Lung microvascular endothelial cell (primary cell): ENCODE results near the gene ACTN2. TPM values are rescaled to one million over a fixed set of nuclear protein-coding genes. Genes with fewer than 3 reads are reported as not detected.
"Not testable (repeated sequence)": the region's sequence is repeated elsewhere in the genome, so short reads cannot be mapped to it uniquely, and the experiment has no call there.

Experiments used
- DNase-seq, 2 donors: peaks; one replicate each; pipeline versions ENCODE4 v3.0.0 to v3.0.0-alpha.2; 2010; ENCODE audit warnings: low read depth in 2 of 2
- total RNA-seq: library from RNA; depleted of rRNA; stranded (reverse); fragments of >200 nt; gene quantifications from 2 replicates; pipeline ENCODE4 v1.2.1, GENCODE V29; 2014

Gene ACTN2
- total RNA-seq: under 0.01 TPM in 1 of 2 replicates, not detected in the other

DNA sequence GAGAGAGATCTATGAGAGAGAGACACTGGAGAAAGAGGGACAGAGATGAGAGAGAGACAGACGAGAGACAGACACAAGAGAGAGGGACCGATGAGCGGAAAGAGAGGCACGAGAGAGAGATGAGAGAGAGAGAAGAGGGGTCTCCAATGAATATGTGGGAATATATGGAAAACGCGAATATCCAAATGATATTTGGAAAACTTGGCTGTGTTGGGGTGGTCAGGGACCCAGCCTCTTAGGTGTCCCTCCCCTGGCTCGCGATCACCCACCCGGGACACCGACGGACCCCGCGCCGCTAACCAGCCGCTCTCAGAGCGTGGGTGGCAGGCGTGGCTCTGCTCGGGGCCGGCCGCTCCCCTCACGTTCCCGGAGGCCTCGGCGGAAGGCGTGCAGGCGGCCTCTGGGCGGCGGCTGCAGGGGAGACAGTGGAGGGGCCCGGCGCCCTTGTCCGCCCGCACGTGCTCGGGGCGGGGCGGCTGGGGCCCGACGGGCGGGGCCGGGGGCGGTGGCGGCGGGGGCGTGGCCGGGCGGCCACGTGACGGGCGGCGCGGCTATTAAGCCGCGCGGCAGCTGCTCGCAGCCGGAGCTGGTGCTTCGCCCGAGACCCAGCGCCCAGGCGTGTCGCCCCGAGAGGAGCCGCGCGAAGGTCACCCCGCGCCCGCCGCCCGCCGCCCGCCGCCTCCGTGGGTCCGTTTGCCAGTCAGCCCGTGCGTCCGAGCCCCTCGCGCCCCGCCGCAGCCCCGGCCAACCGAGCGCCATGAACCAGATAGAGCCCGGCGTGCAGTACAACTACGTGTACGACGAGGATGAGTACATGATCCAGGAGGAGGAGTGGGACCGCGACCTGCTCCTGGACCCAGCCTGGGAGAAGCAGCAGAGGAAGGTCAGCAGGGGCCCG lies at the start of gene ACTN2:
ACTN2 (plus strand) TSS at position 583 of the 898 bp plus-strand sequence; CDS start at position 758, 175 bp downstream.
- DNase-seq: peak; percentile 3 to 38

DNA sequence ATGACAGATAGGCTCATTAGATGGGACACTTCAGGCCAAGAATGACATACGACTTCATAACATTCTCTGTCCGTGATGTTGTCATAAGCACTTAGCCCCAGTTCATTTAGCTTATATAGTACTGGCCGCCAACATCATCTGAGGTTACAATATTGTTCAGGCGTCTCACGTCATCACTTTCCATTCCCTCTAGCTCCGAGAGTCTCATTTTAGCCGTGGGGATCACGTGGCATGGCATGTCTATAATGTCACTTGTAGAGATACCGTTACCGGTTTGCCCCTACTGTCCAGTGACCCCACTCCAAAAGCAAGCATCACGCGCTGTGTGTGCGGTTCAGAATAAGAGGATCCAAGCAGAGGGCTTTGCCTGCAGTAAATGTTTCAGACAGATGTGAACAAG lies 47.4 kb upstream of the ACTN2 start:
- no peak for DNase-seq

DNA sequence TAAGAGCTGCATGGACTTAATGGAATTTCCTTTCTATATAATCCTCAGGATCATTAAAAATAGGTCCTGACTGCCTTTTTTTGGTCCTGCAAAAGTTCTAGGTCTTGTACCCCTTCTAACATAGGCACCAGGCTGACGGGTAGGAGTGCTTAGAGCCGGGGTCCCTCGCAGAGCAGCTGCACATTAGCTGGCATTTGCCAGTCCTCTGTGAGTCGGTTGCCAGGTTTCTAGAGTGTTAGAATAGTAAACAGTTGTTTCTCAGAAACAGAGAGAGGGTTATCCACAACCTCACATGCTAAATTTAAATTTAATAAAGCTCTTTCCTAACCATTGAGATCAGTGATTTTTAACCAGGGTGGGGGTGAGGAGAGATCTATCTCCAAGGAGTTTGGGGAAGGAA lies 46.6 kb upstream of the ACTN2 start:
- no peak for DNase-seq

DNA sequence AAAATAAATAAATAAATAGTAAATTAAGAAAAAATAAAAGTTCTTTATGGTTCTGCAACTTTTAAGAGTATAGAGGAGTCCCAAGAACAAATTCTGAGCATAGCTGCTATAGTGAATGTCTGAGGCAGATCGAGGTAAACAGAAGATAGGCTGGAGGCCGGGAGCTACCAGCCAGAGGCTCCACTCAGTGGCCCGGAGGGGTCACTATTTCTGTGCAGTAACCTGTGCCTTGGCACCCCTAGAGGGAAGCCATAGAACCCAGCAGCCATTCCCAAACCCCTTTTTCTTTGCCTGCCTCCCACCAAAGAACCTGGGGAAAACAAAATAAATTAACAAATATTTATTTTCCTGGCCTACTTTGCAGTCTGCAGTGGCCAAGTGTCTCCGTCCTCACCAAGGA lies 43.5 kb upstream of the ACTN2 start:
- no peak for DNase-seq

DNA sequence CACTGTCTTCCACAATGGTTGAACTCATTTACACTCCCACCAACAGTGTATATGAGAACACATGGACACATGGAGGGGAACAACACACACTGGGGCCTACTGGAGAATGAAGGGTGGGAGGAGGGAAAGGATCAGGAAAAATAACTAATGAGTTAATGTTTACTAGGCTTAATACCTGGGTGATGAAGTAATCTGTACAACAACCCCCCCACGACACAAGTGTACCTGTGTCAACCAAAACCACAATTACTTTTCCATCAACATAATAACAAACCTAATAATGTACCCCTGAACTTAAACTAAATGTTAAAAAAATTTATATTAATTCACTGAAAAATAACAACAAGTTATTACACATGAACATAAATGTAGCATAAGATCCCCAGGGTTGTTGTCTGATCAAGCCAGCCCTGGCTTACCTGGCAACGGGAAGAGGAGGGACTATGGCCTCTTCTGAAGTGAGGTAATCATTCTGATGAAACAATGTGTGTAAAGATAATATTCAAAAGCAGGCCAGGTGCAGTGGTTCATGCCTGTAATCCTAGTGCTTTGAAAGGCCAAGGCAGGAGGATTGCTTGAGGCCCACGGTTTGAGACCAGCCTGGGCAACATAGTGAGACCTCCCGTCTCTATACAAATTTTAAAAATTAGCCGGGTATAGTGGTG lies 41.2 kb upstream of the ACTN2 start:
- no peak for DNase-seq

DNA sequence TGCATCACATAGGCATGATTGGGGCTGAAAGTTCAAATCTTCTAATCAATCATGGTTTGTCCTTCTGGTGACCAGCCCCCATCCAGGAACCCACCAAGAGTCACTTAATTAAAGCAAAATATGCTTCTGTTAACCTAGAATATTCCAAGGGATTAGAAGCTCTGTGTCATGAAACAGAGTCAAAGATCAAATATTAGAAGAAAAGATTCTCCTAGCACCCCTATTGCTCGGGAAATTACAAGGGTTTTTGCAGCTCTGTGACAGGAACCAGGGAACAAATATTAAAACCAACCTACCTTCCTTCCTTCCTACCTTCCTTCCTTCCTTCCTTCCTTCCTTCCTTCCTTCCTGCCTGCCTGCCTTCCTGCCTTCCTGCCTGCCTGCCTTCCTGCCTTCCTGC lies 31.8 kb upstream of the ACTN2 start:
- DNase-seq: no peak

DNA sequence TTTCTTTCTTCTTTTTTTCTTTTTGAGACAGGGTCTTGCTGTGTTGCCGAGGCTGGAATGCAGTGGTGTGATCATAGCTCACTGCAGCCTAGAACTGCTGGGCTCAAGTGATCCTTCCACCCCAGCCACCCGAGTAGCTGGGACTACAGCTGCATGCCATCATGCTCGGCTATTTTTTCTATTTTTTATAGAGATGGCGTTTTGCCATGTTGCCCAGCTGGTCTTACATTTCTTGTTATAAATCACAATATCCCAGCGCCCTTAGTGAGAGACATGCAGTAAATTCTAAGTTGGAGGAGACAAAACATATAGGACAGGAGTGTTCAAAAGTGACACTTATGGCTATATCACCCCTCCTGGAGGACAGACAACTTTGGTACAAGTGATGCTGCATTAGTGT lies 31.3 kb upstream of the ACTN2 start:
- no peak for DNase-seq

DNA sequence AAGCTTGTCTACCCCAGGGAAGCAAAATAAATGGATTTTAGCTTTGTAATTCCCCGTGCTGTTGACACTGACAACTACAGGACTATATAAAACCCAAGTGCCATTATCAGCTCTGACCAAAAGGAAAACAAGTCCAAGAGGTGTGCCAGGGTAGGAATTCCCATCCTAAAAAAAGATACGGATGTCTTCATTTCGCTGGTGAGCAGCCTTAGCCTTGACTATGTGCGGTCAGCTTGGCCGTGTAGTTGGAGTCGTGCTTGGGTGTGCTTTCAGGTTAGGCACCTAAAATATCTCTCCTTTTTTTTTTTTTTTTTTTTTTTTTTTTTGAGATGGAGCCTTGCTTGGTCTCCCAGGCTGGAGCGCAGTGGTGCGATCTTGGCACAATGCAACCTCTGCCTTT lies 28.9 kb upstream of the ACTN2 start:
- no peak for DNase-seq

DNA sequence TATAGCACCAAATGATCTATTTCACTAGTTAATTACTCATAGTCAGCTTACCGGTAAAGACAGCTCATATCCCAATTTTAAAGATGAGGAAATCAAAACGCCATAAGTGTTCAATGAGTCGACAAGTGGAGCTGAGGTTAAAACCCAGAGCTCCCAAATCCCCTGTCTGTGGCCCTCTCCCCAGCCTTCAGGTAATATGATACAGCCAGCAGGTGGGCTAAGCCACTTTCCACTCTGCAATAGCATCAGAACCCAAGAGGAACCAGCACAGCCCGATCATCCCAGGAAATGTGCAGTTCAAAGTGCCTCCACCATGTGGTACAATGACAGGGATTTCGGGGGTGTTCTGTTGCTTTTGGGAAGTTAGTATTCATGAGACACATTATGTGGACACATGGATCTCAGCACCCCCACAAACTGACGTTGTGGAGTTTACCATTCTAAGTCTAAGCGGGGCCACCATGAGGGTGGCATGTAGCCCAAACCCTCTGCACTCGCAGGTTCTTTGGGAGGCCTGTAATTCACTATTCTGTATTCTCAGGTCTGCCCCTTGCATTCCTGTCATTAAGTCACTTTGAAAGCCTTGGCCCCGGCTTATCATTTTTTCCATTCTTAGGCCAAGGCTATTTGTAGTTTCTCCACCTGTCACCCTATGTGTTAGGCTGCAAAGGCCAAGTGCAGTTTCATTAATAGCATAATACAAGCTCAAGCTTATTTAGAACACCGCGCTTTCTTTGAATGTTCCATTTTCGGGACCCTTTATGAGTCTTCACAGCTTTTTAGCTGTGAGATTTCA lies 26.3 kb upstream of the ACTN2 start:
- DNase-seq: no peak

DNA sequence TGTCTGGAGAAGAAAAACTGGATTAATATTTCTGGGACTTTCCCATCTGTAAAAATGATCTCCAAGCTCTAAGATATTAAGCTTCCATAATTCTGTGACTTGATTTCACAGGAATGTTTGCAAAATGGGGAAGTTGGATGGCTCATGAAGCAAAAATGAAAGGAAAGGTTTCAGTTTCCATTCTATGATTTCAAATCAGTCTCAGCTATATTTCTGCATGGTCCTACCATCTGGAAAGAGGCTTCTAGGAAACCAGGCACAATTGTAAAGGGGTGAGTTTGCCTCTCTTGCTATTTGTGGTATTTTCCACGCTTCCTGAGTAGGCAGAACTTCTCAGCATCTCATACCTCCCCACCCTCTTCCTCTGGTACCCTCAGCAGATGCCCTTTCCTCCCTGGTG lies 22.4 kb upstream of the ACTN2 start:
- DNase-seq: no peak

DNA sequence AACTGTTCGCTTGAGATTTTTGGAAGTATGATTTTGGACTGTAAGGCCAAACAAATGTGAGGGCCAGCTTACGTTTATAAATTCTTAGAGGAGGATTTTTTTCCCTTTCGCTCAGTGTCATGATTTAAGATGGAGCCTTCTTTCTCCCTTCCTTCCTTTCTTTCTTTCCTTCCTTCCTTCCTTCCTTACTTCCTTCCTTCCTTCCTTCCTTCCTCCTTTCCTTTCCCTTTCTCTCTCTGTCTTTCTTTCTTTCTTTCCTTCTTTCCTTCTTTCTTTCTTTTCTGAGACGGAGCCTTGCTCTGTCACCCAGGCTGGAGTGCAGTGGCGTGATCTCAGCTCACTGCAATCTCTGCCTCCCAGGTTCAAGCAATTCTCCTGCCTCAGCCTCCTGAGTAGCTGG lies 17.4 kb upstream of the ACTN2 start:
- DNase-seq: not testable (repeated sequence)

DNA sequence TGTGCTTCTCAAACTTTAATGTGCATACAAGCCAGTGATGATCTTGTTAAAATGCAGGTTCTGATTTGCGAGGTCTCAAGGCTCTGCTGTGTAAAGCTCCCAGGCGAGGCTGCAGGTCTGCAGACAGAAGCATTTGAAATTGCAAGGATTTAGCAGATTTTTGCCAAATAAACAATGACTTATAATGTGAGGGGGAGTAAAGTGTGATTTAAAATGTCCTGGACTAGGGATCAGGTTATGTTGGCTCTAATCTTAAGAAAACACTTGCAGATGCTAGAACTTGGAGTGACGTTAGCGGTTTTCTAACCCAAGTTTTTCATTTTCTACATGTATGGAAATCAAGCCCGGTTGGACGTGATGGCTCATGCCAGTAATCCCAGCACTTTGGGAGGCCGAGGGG lies 16.2 kb upstream of the ACTN2 start:
- no peak for DNase-seq

DNA sequence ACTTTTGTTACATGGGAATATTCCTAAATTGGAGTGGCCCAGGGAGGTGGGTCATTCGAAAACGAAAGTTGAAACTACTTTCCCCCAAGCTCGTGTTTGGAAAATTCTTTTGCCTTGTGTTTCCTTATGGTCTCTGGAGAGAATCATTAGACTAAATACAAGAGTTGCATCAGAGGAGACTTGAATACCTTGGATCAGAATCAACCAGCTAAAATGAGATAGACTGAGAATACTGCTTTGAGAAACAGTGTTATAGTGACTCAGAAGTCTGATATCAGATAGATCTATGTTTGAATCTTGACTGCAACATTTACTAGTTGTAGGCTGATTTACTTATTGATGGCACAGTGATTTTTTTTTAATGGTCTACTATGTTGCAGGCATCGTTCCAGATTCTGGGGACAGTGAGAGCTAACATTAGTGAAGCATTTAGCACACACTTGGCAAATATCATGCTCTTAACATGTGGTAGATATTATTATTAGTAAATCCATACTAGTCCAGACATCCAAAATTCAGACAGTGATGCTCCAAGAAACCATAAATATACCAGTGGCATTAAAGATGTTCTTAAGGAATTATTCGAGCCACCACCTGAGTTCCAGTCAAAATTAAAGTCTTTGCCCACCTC lies 12.9 kb upstream of the ACTN2 start:
- no peak for DNase-seq

DNA sequence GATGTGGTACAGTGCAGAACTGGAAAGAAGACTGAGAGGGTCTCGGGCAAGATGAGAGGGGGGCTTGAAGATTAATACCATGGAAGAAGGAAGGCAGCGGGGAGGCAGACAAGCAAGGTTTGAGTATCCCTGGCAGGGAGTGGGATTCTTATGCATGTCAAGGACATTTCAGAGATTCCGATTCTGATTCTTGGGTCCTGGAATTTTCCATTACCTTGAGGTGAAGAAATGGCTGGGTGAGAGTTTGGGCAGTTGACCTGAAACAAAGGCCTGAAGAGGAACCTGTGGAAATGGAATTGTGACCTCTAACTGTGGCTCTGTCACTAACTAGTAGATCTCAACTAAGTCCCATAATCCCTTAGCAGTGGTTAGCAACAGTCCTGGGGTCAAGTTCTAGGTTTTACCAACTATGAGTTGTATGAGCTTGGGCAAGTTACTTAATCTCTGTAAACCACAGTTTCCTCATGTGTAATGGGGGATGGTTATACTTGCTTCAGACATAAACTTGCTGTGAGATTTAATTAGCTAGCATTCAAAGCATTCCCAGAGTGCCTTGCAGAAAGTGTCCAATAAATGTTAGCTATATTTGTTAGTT lies 8.6 kb upstream of the ACTN2 start:
- DNase-seq: no peak

DNA sequence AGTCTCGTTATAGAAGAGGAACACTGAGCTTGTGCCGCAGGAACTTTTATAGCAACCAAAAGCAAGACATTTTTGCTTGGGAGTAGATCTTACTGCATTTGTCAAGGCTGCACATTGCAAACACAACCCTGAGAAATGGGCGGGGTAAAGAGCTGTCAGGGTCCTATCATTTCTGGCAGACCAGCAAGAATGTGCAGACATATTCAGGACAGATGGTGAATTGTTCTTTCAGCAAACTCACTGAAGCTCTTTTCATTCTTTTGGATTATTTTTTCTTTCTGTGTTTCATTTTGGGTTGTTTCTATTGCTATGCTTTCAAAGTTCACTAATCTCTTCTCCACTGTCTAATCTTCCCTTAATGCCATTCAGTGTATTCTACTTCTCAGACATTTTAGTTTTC lies 5.1 kb upstream of the ACTN2 start:
- no peak for DNase-seq

DNA sequence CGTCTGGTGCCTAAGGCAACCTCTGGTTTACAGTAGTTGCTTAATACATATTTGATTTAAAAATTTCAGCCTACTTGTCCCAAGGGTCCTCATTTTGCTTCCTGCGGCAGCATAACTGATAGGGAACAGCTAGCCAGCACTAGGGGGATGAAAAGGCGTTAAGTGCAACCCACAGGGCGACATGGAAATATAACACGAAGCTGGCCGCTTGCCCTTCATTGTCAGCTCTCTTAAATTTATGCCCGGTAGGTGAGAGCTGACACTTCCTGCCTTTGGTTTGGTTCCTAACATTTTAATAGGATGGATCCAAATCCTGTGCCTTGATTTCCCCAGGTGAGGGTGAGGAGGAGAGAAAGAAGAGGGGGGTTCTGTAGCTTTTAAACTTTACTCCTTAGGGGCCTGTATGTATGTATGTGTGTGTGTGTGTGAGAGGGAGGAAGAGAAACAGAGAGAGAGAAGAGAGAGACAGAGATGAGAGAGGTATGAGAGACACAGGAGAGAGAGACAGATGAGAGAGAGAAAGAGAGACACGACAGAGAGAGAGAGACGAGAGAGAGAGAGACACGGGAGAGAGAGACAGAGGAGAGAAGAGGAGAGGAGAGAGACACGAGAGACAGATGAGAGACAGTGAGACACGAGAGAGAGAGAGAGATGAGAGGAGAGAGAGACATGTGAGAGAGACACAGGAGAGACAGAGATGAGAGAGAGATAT lies 938 bp upstream of the ACTN2 start:
- DNase-seq: peak in 1 of 2 donors; percentile 64

DNA sequence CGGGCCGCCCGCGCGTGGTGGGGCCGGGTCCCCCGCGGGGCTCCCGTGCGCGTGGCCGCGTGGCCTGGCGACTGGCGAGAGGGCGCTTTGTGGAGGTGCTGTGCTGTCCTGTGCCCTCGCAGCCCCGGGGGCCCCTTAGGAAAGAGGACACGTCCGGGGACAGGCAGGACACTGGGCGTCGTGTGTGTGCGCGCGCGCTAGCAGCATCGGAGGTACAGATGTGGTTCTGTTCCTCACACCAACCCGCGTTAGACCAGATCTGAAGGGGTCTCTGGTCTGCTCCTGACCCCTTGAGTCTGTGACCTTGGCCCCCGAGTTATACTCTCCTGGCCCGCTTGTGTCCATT lies 489 bp downstream of the ACTN2 start:
- no peak for DNase-seq

DNA sequence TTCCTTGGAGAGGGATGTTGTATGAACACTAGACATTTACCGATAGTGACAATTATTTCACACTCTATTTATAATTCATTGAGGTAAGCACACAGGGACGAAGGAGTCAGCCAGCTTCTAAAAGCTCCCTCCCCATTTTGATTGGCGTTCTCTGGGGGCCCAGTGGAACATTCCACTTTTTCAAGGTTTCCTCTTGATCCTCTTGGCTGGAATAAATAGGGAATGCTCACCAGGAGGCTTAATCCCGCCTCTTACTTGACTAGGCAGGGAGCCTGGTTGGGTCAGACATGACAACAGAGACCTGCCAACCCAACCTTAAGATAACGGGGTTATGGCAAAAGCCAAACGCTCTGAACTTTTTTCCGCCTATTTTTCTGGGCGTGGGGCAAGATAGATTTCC lies 974 bp downstream of the ACTN2 start:
- DNase-seq: no peak

DNA sequence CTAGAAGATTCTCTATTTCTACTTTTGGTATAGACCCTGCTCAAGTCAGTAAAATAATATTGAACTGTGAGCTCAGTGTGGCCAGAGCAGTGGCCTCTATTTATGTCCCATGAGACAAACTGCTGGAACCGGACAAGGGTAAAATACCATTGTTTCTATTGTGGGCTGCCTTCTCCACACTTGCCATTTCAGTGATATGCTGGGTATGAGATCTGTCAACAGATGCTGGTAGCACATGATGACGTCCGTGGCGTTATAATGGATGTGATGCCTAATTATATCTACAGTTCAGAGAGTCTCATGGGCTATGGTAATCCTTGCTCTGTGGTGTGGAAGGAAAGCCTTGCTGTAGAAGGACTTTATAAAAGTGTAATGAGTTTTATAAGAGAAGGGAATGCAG lies 2.4 kb downstream of the ACTN2 start:
- DNase-seq: no peak

DNA sequence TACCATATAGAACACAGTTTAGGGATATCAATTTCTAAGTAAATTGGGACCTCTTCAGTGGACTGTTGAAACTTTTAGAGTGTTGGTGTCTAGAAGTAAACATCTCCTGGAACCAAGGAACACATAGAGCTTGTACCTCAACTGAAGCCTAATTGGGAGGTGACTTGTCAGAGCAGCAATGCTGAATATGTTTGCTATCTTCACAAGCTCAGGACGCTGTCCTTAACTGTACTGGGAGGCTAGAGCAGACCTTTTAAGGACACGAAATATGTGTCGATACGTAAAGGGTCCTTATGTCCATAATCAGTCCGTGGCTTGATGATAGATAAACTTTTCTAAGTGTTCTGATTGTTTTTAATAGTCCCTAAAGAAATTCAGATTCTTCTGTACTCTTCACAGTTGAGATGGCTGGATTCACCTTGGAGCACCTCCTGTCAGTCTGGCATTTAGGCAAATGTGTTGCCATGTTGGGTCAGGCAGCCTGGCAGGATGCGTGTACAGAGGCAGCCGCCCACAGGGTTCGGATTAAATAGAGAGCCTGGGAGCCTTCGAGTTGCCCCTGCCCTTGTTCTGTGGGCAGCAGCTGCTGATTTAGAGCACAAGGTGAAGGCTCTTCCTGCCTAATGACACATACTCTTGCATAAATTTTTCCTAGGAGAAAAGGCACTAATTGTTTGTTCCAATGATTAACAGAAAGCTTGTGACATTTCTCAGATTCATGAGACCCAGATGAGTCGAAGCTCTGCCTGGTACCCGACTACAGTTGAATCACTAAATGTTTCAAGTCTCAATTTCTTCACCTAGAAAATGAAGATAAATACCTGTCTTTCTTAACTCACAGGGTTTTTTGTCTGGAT lies 3.6 kb downstream of the ACTN2 start:
- DNase-seq: no peak
